ENCODE results near the gene ATP12A. TPM values are rescaled to one million over a fixed set of nuclear protein-coding genes. Genes with fewer than 3 reads are reported as not detected.
A peak's percentile ranks its signal among the peaks of the same experiment; 100 is the strongest.

Gene ATP12A
- total RNA-seq, 4 donors from 2014 or later: not detected

DNA sequence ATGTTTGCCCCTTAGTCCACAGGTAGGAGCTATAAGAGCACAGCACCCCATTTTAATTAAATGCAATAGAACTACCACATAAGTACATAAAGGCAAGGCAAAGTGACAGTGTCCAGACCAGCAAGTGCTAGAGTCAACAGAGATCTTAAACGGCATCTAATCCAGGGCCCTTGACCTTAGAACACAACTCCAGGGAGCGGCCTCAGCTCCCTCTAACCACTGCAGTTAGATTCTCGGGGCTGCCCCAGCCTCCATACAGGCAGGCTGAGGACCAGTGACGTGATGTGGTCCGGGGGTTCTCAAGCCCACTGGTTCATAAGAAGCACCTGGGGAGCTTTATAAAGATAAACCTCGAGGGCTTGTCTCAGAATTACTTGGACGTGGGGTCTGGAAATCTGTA lies 10.0 kb upstream of the ATP12A start:
- no peak overlapping the region for H3K4me3 ChIP-seq
- intact Hi-C loops (cut with DNase I; ENCODE audit: low total_unique reads) (no loop called here), in situ Hi-C loops (cut with MboI; ENCODE audit: low sequenced_read_pairs in 4 of 4) (no loop called here)
- H3K4me1 ChIP-seq: no peaks in the 10 kb centered on the region
- TF ChIP-seq CTCF (IDR thresholded peaks at IDR 0.05 in 4 of 5, conservative IDR thresholded peaks at IDR 0.05 in 1 of 5) (no peak), POLR2A (IDR thresholded peaks at IDR 0.05) (no peak)
- H3K27me3 ChIP-seq: no peaks in the 10 kb centered on the region
- no peak overlapping the region for H3K27ac ChIP-seq
- no peaks in the 10 kb centered on the region for H3K9me3 ChIP-seq
- DNase-seq: no peak
- H3K36me3 ChIP-seq: no peaks in the 10 kb centered on the region
- ATAC-seq: no peak

DNA sequence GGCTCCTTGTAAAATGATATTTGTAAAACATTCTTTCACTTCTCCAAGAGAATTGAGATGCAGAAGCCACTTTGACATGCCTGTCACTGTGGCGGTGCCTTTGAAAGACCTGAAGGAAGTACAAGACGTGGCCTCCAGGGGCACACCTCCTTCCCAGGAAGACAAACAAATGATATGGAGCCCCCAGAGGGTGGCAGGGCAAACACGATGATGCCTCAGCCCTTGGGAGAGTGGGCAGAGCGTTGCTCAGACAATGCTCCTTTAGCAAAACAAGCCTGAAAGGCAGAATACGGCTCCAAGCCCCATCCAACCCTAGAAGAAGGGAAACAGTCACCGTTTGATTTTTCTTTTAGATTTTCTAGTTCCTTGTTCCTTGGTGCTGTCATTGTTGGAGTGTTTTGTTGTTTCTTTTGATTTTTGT lies 9.2 kb upstream of the ATP12A start:
- in situ Hi-C loops (cut with MboI; ENCODE audit: low sequenced_read_pairs in 4 of 4): no loop called here
- TF ChIP-seq CTCF (IDR thresholded peaks at IDR 0.05 in 4 of 5, conservative IDR thresholded peaks at IDR 0.05 in 1 of 5) (no peak), POLR2A (IDR thresholded peaks at IDR 0.05) (no peak)
- Histone ChIP-seq H3K4me1 (no peaks in the 10 kb centered on the region), H3K27me3 (no peaks in the 10 kb centered on the region), H3K36me3 (no peaks in the 10 kb centered on the region), H3K4me3 (no peak overlapping the region), H3K27ac (no peak overlapping the region), H3K9me3 (no peaks in the 10 kb centered on the region)
- DNase-seq: no peak
- intact Hi-C loops (cut with DNase I; ENCODE audit: low total_unique reads): no loop called here
- no peak for ATAC-seq

DNA sequence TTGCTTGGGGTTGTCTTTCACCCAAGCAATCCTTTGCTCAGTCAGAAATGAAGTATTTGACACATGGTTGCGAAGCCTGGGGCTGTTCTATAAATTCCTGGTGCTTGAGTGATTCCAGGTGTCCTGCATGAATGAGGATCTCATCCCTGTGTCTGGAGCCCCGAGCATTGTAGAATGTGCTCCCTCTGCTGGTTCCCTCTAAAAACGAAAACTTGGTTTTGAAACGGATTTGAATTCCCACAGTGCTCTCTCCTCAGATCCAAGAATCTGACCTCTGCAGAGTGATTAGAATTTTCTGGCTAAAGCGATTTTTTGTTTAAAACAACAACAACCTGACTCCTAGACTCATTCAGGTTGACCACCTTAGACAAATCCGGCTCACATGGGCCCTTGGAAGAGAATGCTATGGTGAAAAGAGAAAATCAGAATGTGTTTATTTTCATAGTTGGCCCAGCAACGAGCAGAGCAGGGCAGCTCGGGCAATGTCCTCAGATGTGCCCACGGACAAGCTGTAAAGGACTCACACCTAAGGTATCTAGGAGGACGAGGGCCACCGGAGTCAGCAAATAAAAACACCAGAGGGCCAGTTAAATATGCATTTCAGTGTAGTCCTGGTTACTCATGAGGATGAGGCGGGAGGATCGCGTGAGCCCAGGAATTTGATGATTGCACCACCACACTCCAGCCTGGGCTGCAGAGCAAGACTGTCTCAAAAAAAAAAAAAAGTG lies 8.7 kb upstream of the ATP12A start:
- peak; percentile 36 to 58 for ATAC-seq
- DNase-seq: no peak
- intact Hi-C loops (cut with DNase I; ENCODE audit: low total_unique reads) (no loop called here), in situ Hi-C loops (cut with MboI; ENCODE audit: low sequenced_read_pairs in 4 of 4) (no loop called here)
- H3K36me3 ChIP-seq: no peaks in the 10 kb centered on the region
- no peak overlapping the region for H3K4me3 ChIP-seq
- H3K27ac ChIP-seq: no peak overlapping the region
- no peaks in the 10 kb centered on the region for H3K9me3 ChIP-seq
- H3K27me3 ChIP-seq: peaks cover 0 to 2% (median 0%) of the 10 kb centered on the region in 3 donors
- peak in 2 of 5 experiments; percentile 35 to 38 for TF ChIP-seq CTCF (IDR thresholded peaks at IDR 0.05 in 4 of 5, conservative IDR thresholded peaks at IDR 0.05 in 1 of 5)
- no peak for TF ChIP-seq POLR2A (IDR thresholded peaks at IDR 0.05)
- H3K4me1 ChIP-seq: no peaks in the 10 kb centered on the region

DNA sequence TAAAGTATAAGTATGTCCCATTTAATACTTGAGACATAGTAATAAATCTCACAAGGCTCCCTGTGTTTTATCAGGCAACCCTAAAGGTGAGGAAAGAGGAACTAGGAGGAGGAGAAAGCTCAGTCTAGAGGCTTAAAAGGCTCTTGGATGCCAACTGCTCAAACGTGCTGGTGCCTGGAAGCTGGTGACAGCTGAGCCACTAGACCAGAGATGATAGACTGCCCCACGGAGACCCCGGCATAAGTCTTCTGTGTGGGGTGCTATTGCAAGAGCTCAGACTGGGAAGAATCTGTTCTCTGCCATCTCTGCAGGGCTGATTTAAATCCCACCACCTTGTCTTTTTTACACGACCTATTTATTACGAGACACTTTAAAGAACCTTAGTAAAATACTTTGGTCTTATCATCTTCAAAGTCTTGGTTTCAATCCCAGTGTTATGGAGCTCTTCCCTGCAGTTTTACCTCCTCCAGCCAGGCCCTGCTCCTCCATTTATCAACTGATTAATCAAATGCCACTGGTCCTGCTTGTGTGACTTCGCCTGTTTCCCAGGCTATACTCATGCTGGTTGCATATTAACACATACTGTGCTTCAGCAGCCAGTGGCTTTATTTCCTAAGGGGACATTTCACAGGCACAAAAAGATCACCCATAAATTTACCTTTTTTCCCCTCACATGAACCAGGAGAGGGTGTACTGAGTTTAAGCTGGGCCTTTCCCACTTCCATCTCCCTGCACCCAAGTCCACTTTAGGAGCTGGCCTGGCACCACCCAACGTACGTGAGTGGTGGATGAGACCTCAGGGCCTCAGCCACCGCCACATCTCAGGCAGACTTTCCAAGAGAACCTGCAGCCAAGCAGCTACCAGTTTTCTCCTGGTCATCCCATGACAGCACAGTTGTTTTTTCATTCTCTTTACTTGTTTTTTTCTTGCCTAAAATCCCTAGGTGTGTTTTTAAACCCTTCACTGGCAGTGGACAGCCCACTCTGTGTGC lies 7.8 kb upstream of the ATP12A start:
- no peaks in the 10 kb centered on the region for H3K4me1 ChIP-seq
- H3K27me3 ChIP-seq: peaks cover 0 to 8% (median 0%) of the 10 kb centered on the region in 3 donors
- TF ChIP-seq POLR2A (IDR thresholded peaks at IDR 0.05) (no peak), CTCF (IDR thresholded peaks at IDR 0.05 in 4 of 5, conservative IDR thresholded peaks at IDR 0.05 in 1 of 5) (no peak)
- in situ Hi-C loops (cut with MboI; ENCODE audit: low sequenced_read_pairs in 4 of 4): no loop called here
- H3K4me3 ChIP-seq: no peak overlapping the region
- H3K9me3 ChIP-seq: no peaks in the 10 kb centered on the region
- H3K36me3 ChIP-seq: no peaks in the 10 kb centered on the region
- no peak overlapping the region for H3K27ac ChIP-seq
- ATAC-seq: no peak
- intact Hi-C loops (cut with DNase I; ENCODE audit: low total_unique reads): no loop called here
- no peak for DNase-seq

Measured in gastrocnemius medialis (tissue), 4 donors.